SK-N-SH (cell line): ENCODE data around the gene FCHO2.

Experiments
- CTCF ChIP-seq: fragments of 200-600 bp; sonication (generic); IDR thresholded peaks from 2 replicates; pipeline ENCODE4 v1.6.1; 2017; ENCODE audit warnings: antibody characterized with exemption, mild to moderate bottlenecking, moderate library complexity
- NRF1 ChIP-seq: IDR thresholded peaks from 2 replicates; pipeline ENCODE4 v1.6.1; 2012; ENCODE audit warnings: low read depth, mild to moderate bottlenecking, low read length
- TAF1 ChIP-seq: IDR thresholded peaks from 2 replicates; pipeline ENCODE4 v1.6.1; 2012; ENCODE audit warnings: low read depth, mild to moderate bottlenecking, low read length, moderate library complexity, borderline replicate concordance
- USF1 ChIP-seq: IDR thresholded peaks from 2 replicates; pipeline ENCODE4 v1.4.0; 2012; ENCODE audit warnings: low read depth, borderline replicate concordance
- ZBTB33 ChIP-seq: IDR thresholded peaks from 2 replicates; pipeline ENCODE4 v1.4.0; 2012; ENCODE audit warnings: low read depth, borderline replicate concordance

GRCh38 chr5:72908664-72909063 is 47.2 kb upstream of the FCHO2 start:
- no peak for TF ChIP-seq CTCF
- no peak for TF ChIP-seq ZBTB33
- TF ChIP-seq TAF1: no peak
- TF ChIP-seq NRF1: no peak
- TF ChIP-seq USF1: no peak
